Right kidney (tissue), 1 donor: ENCODE results near the gene PRDM13.
"Not testable (repeated sequence)": the region's sequence is repeated elsewhere in the genome, so short reads cannot be mapped to it uniquely, and the experiment has no call there.

Source experiments
- DNase-seq: peaks from one replicate; pipeline ENCODE4 v3.0.0-alpha.2; 2016

The PRDM13 gene

GRCh38 chr6:99629293-99629692, 22.7 kb downstream of the PRDM13 start:
- no peak for DNase-seq

- DNase-seq, result no peak
Observed at GRCh38 chr6:99637629-99638028, 31.0 kb downstream of the PRDM13 start.

GRCh38 chr6:99638358-99638757, 31.7 kb downstream of the PRDM13 start:
- not testable (repeated sequence) for DNase-seq

GRCh38 chr6:99641270-99641669, 34.6 kb downstream of the PRDM13 start:
- no peak for DNase-seq

GRCh38 chr6:99645986-99646385, 39.4 kb downstream of the PRDM13 start:
- no peak for DNase-seq

GRCh38 chr6:99650091-99650571, 43.5 kb downstream of the PRDM13 start:
- DNase-seq, result not testable (repeated sequence)

GRCh38 chr6:99660206-99660605, 53.6 kb downstream of the PRDM13 start:
- DNase-seq, result no peak

GRCh38 chr6:99661870-99662269, 55.2 kb downstream of the PRDM13 start:
- DNase-seq, result no peak

GRCh38 chr6:99662616-99663015, 56.0 kb downstream of the PRDM13 start:
- DNase-seq, result no peak
